ENCODE measurements around the gene AK5.

DNA sequence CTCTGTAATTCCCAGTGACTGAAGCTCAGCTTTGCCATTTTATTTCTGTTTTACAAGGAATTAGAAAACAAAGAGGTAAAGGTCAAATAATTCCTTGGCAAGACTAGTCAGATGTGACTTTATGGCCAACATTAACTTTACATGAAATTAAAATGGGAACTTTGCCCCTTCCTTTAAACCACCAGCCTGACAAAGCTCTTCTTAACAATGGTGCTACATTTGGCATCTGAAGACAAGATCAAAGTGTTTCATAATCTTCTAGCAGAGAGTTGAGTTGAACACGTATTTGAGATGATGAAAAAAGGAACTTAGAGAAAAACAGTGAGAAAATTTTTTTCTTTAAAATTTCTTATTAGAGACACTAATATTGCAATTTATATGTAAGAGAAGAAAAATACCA lies 193.8 kb downstream of the AK5 start:
- TF ChIP-seq, protein P1, sequence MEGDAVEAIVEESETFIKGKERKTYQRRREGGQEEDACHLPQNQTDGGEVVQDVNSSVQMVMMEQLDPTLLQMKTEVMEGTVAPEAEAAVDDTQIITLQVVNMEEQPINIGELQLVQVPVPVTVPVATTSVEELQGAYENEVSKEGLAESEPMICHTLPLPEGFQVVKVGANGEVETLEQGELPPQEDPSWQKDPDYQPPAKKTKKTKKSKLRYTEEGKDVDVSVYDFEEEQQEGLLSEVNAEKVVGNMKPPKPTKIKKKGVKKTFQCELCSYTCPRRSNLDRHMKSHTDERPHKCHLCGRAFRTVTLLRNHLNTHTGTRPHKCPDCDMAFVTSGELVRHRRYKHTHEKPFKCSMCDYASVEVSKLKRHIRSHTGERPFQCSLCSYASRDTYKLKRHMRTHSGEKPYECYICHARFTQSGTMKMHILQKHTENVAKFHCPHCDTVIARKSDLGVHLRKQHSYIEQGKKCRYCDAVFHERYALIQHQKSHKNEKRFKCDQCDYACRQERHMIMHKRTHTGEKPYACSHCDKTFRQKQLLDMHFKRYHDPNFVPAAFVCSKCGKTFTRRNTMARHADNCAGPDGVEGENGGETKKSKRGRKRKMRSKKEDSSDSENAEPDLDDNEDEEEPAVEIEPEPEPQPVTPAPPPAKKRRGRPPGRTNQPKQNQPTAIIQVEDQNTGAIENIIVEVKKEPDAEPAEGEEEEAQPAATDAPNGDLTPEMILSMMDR (IDR thresholded peaks at IDR 0.05), result no peak
- TF ChIP-seq POLR2A (IDR thresholded peaks at IDR 0.05), result no peak
